ENCODE data around the gene DENND4A. TPM values are rescaled to one million over a fixed set of nuclear protein-coding genes. Genes with fewer than 3 reads are reported as not detected.
A peak's percentile ranks its signal among the peaks of the same experiment; 100 is the strongest.

The DENND4A gene
- total and polyA plus RNA-seq, 10 donors: 9.4 to 88.2 (median 57.3) TPM

GRCh38 chr15:65839354-65839901 lies 47.3 kb upstream of the DENND4A start:
- no peak for DNase-seq
- H3K36me3 ChIP-seq: no peaks in the 10 kb centered on the region
- intact Hi-C loops (cut with DNase I; ENCODE audit: low total_unique reads): no loop called here
- peaks cover 3 to 58% (median 24%) of the 10 kb centered on the region in 6 donors for H3K4me1 ChIP-seq
- WGBS, 5 donors: 61 to 88% (median 75%) methylated on average over 5 of the region's 5 CpGs
- H3K4me3 ChIP-seq: no peak overlapping the region
- H3K9me3 ChIP-seq: no peaks in the 10 kb centered on the region
- TF ChIP-seq POLR2AphosphoS5 (IDR thresholded peaks at IDR 0.05) (no peak), POLR2A (IDR thresholded peaks at IDR 0.05) (no peak), CTCF (IDR thresholded peaks at IDR 0.05 in 8 of 11, conservative IDR thresholded peaks at IDR 0.05 in 3 of 11) (no peak)
- peak overlapping the region in 1 of 8 donors; percentile 11 for H3K27ac ChIP-seq
- no peaks in the 10 kb centered on the region for H3K27me3 ChIP-seq (replicated peaks in 1 of 7)

- Histone ChIP-seq H3K4me3 (no peak overlapping the region), H3K36me3 (no peaks in the 10 kb centered on the region), H3K9me3 (no peaks in the 10 kb centered on the region), H3K27ac (peak overlapping the region in 3 of 8 donors; percentile 34 to 54 (median 39)), H3K27me3 (replicated peaks in 1 of 7) (no peaks in the 10 kb centered on the region), H3K4me1 (peaks cover 18 to 76% (median 42%) of the 10 kb centered on the region in 6 donors)
- 70 to 78% (median 72%) methylated on average over 6 of the region's 6 CpGs for WGBS, 5 donors
- no peak for DNase-seq
- no peak for TF ChIP-seq POLR2A (IDR thresholded peaks at IDR 0.05)
- no peak for TF ChIP-seq CTCF (IDR thresholded peaks at IDR 0.05 in 8 of 11, conservative IDR thresholded peaks at IDR 0.05 in 3 of 11)
- no peak for TF ChIP-seq POLR2AphosphoS5 (IDR thresholded peaks at IDR 0.05)
- intact Hi-C loops (cut with DNase I; ENCODE audit: low total_unique reads): no loop called here
These were observed 45.5 kb upstream of the DENND4A start for GRCh38 chr15:65837301-65838294.

DNA sequence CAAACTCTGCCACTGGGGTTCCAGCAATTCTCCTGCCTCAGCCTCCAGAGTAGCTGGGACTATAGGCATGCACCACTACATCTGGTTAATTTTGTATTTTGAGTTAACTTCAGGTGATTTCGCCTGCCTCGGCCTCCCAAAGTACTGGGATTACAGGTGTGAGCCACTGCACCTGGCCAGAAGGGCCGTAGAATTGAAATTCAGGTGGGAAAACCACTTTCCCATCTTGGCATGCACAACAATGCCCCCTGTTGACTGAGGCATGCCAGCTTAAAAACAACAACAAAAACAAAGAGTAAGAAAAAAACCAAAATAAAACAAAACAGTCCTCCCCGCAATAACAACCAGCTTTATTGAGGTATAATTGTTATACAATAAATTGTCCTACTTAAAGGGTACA lies 44.6 kb upstream of the DENND4A start:
- 75 to 88% (median 81%) methylated on average over 4 of the region's 4 CpGs for WGBS, 5 donors
- no peak overlapping the region for H3K27ac ChIP-seq
- intact Hi-C loops (cut with DNase I; ENCODE audit: low total_unique reads): no loop called here
- TF ChIP-seq CTCF (IDR thresholded peaks at IDR 0.05 in 8 of 11, conservative IDR thresholded peaks at IDR 0.05 in 3 of 11): peak in 7 of 11 experiments; percentile 11 to 33 (median 29)
- no peak for TF ChIP-seq POLR2AphosphoS5 (IDR thresholded peaks at IDR 0.05)
- TF ChIP-seq POLR2A (IDR thresholded peaks at IDR 0.05): no peak
- peaks cover 22 to 82% (median 50%) of the 10 kb centered on the region in 6 donors for H3K4me1 ChIP-seq
- H3K4me3 ChIP-seq: no peak overlapping the region
- H3K27me3 ChIP-seq (replicated peaks in 1 of 7): no peaks in the 10 kb centered on the region
- no peaks in the 10 kb centered on the region for H3K9me3 ChIP-seq
- no peak for DNase-seq
- no peaks in the 10 kb centered on the region for H3K36me3 ChIP-seq

- 43 to 58% (median 57%) methylated on average over 4 of the region's 4 CpGs for WGBS, 5 donors
- Histone ChIP-seq H3K9me3 (no peaks in the 10 kb centered on the region), H3K36me3 (no peaks in the 10 kb centered on the region), H3K27me3 (replicated peaks in 1 of 7) (no peaks in the 10 kb centered on the region), H3K27ac (peak overlapping the region in 4 of 8 donors; percentile 89 to 94 (median 93)), H3K4me1 (peaks cover 19 to 74% (median 46%) of the 10 kb centered on the region in 6 donors), H3K4me3 (no peak overlapping the region)
- no peak for DNase-seq
- intact Hi-C loops (cut with DNase I; ENCODE audit: low total_unique reads): no loop called here
- TF ChIP-seq CTCF (IDR thresholded peaks at IDR 0.05 in 8 of 11, conservative IDR thresholded peaks at IDR 0.05 in 3 of 11) (no peak), POLR2A (IDR thresholded peaks at IDR 0.05) (no peak), POLR2AphosphoS5 (IDR thresholded peaks at IDR 0.05) (no peak)
These were observed 43.4 kb upstream of the DENND4A start for GRCh38 chr15:65835447-65835846.

All from spleen (tissue), 11 donors.